GM13976 (cell line): Measurements from ENCODE around the gene WTAP.

Experiments
- DNase-seq: peaks from one replicate; pipeline ENCODE4 v3.0.0; 2012; ENCODE audit warnings: low spot score
- in situ Hi-C: fragments of 300-500 bp; cut with MboI; formaldehyde crosslinking; loops from one replicate; pipeline ENCODE4 v1.12.0; 2022; ENCODE audit warnings: low sequenced_read_pairs, mixed read lengths, inconsistent platforms; ENCODE audit not compliant: unreplicated experiment
- TF ChIP-seq, protein P1 (sequence below): IDR thresholded peaks from 2 replicates; pipeline ENCODE4 v1.5.1; 2012; ENCODE audit warnings: borderline replicate concordance, mild to moderate bottlenecking; ENCODE audit not compliant: insufficient read depth; ENCODE audit errors: extremely low read depth, missing control alignments, control extremely low read depth

The WTAP gene

DNA sequence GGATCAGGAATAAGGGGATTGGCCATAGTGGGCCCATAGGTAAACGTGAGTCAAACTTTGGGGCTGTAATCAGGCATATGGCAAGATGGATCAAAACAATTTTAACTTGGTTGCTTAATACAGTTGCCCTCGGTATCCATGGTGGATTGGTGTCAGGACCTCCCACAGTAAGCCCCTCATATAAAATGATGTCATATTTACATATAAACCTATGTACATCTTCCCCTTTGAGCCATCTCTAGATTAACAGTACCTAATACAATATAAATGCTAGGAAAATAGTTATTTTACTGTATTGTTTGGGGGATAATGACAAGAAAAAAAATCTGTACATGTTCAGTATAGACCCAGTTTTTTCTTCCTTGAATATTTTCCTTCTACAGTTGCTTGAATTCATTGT, 27.1 kb downstream of the WTAP start:
- DNase-seq, result no peak
- in situ Hi-C loops, result no loop called here
- TF ChIP-seq, protein P1, sequence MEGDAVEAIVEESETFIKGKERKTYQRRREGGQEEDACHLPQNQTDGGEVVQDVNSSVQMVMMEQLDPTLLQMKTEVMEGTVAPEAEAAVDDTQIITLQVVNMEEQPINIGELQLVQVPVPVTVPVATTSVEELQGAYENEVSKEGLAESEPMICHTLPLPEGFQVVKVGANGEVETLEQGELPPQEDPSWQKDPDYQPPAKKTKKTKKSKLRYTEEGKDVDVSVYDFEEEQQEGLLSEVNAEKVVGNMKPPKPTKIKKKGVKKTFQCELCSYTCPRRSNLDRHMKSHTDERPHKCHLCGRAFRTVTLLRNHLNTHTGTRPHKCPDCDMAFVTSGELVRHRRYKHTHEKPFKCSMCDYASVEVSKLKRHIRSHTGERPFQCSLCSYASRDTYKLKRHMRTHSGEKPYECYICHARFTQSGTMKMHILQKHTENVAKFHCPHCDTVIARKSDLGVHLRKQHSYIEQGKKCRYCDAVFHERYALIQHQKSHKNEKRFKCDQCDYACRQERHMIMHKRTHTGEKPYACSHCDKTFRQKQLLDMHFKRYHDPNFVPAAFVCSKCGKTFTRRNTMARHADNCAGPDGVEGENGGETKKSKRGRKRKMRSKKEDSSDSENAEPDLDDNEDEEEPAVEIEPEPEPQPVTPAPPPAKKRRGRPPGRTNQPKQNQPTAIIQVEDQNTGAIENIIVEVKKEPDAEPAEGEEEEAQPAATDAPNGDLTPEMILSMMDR, result no peak

DNA sequence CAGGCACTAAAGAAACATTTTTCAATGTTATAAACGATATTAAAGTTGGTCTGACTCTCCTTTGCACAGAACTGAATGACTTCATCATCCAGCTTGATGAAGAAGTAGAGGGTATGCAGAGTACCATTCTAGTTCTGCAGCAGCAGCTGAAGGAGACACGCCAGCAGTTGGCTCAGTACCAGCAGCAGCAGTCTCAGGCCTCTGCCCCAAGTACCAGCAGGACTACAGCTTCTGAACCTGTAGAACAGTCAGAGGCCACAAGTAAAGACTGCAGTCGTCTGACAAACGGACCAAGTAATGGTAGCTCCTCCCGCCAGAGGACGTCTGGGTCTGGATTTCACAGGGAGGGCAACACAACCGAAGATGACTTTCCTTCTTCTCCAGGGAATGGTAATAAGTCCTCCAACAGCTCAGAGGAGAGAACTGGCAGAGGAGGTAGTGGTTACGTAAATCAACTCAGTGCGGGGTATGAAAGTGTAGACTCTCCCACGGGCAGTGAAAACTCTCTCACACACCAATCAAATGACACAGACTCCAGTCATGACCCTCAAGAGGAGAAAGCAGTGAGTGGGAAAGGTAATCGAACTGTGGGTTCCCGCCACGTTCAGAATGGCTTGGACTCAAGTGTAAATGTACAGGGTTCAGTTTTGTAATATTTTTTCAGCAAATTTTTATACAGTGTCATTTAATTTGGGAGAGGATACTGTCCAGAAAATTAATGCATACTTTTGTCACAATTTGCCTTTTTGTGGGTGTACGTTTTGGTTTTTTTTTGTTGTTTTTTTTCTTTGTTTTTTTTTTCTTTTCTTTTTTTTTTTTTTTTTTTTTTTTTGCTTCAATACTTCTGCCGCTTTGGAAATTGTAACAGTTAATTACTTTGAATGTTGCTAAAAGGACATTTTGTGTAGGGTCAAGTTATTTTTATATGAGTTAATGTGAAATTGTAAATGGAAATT, 27.9 kb downstream of the WTAP start:
- in situ Hi-C loops, result no loop called here
- no peak for DNase-seq
- TF ChIP-seq, protein P1, result no peak

DNA sequence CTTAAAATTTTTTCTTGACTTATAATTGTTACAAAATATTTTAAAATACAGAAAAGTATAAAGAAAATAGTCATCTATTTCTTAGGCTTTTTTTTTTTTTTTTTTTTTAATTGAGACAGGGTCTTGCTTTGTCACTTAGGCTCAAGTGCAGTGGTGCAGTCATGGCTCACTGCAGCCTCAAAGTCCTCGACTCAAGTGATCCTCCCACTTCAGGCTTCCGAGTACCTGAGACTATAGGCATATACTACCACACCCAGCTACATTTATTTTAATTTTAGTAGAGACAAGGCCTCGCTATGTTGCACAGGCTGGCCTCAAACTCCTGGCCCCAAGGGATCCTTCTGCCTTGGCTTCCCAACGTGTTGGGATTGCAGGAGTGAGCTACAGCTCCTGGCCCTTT, 29.2 kb downstream of the WTAP start:
- DNase-seq, result no peak
- in situ Hi-C loops, result no loop called here
- TF ChIP-seq, protein P1, result no peak

DNA sequence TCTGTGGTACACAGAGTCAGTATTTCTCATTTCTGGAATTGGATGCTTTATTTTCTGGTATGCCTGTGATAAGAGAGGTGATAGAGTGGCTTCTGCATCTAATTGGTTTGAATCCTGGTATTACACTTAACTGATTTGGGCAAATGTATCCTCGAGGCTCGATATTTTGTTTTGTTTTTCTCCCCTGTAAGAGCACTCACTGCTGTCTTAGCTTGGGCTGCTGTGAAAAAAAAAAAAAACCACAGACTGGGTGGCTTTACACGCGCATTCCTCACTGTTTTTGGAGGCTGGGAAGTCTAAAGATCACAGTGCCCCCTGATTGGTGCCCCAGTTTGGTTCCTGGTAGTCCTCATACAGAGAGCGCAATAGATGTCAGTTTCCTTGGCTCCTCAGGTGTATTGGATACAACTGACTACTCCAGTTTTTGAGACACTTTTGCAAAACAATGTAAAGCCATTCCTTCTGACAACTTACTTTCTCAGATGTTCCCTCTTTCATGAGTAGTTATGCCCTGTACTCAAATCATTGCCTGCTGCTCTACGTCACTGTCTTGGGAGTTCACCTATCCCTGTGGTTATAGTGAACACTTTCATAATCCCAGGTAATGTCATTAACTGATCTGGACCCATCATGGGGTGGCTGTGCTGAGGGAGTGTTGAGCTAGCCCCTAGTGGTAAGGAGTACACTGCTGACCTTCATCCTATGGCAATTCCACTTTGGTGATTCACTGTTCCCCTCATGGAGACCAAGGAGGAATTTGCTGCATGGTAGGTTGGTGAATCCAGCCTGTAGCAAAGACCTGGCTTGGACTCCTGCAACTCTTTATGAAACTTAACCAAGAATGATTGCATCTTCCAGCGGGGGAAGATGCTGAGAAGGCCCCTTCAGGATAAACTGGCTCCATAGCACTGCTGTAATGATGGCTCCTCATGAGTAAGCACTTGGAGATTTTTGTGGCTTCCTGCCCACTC, 31.0 kb downstream of the WTAP start:
- TF ChIP-seq, protein P1, result no peak
- no peak for DNase-seq
- in situ Hi-C loops, result no loop called here

GRCh38 chr6:159759645-159760044, 32.3 kb downstream of the WTAP start:
- DNase-seq, result no peak
- in situ Hi-C loops, result no loop called here
- TF ChIP-seq, protein P1, result no peak

DNA sequence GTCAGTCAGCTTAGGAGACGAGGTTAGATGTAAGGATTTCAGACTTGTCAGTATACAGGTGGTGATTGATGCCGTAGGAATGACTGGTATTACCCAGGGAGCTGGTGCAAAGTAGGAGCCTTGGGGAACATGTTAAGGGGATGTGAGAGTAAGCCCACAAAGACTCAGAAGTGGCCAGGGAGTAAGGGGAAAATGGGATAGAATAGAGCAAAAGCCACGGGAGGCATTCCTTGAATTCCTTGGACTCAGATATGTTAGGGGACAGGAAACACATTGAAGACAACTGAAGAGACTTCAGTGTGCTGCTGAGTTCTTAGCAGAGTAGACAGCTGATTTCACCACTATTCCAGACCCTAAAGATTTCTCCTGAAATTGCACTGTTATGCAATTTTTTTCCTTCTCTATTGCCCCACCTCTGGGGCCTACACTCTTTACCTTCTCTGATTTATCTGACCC, 33.3 kb downstream of the WTAP start:
- in situ Hi-C loops, result no loop called here
- TF ChIP-seq, protein P1, result no peak
- no peak for DNase-seq
